IMR-90 (cell line): ENCODE data around the gene SPESP1.

Experiments used
- BHLHE40 ChIP-seq: fragments of 150-350 bp; IDR thresholded peaks from 2 replicates; pipeline ENCODE4 v1.6.1; 2016; ENCODE audit warnings: mild to moderate bottlenecking, low read depth, low read length
- CTCF ChIP-seq: conservative IDR thresholded peaks from 2 replicates; pipeline ENCODE4 v1.5.1; 2012; ENCODE audit warnings: mild to moderate bottlenecking, low read depth, low read length, improper control_type of control experiment
- ELK1 ChIP-seq: fragments of 150-350 bp; IDR thresholded peaks from 2 replicates; pipeline ENCODE4 v1.6.1; 2016; ENCODE audit warnings: low read depth, mild to moderate bottlenecking, low read length, moderate library complexity, borderline replicate concordance
- MAFK ChIP-seq: IDR thresholded peaks from 2 replicates; pipeline ENCODE4 v1.6.1; 2012; ENCODE audit warnings: low read depth, low read length, improper control_type of control experiment
- MAZ ChIP-seq: IDR thresholded peaks from 2 replicates; pipeline ENCODE4 v1.6.1; 2012; ENCODE audit warnings: low read depth, mild to moderate bottlenecking, low read length, improper control_type of control experiment, moderate library complexity, borderline replicate concordance
- MXI1 ChIP-seq: IDR thresholded peaks from 2 replicates; pipeline ENCODE4 v1.6.1; 2012; ENCODE audit warnings: low read depth, mild to moderate bottlenecking, low read length, moderate library complexity, borderline replicate concordance
- NFE2L2 ChIP-seq: fragments of 150-350 bp; IDR thresholded peaks from 2 replicates; pipeline ENCODE4 v1.6.1; 2016; ENCODE audit warnings: low read depth, mild to moderate bottlenecking, low read length
- POLR2A ChIP-seq: IDR thresholded peaks from 2 replicates; pipeline ENCODE4 v1.6.1; 2012; ENCODE audit warnings: mild to moderate bottlenecking, low read depth, low read length
- RAD21 ChIP-seq: IDR thresholded peaks from 2 replicates; pipeline ENCODE4 v1.6.1; 2012; ENCODE audit warnings: low read length, improper control_type of control experiment
- RCOR1 ChIP-seq: IDR thresholded peaks from 2 replicates; pipeline ENCODE4 v1.6.1; 2012; ENCODE audit warnings: mild to moderate bottlenecking, low read length, improper control_type of control experiment; ENCODE audit not compliant: insufficient replicate concordance

GRCh38 chr15:68885070-68885469 lies 45.3 kb upstream of the SPESP1 start:
- TF ChIP-seq MAZ (no peak), CTCF (no peak), POLR2A (no peak), BHLHE40 (no peak), NFE2L2 (no peak), MXI1 (no peak), RAD21 (no peak), RCOR1 (no peak), ELK1 (no peak), MAFK (no peak)
